Naive B cell (primary cell): Measurements from ENCODE around the gene GCFC2. TPM values are rescaled to one million over a fixed set of nuclear protein-coding genes. Genes with fewer than 3 reads are reported as not detected.

Experiments
- ATAC-seq, 2 donors: fragments of 150-1000 bp; cut with Tn5 transposase; 2 replicates each; pipeline ENCODE4 v1.10.0; 2021; ENCODE audit warnings: low read depth in 2 of 2, mild to moderate bottlenecking in 2 of 2, moderate library complexity in 2 of 2
- DNase-seq: peaks from one replicate; pipeline ENCODE4 v3.0.0; 2022
- H3K27ac Mint-ChIP-seq, 6 donors: one replicate each; pipeline ENCODE4 v1.8.0; 2020 to 2022; ENCODE audit warnings: mild to moderate bottlenecking in 6 of 6, mixed read lengths in 6 of 6, moderate library complexity in 5 of 6, inconsistent platforms in 2 of 6
- H3K27me3 Mint-ChIP-seq, 3 donors: one replicate each; pipeline ENCODE4 v1.8.0; 2021 to 2022; ENCODE audit warnings: mixed read lengths in 3 of 3, mild to moderate bottlenecking in 1 of 3
- H3K36me3 Mint-ChIP-seq, 2 donors: one replicate each; pipeline ENCODE4 v1.8.0; 2020 to 2022; ENCODE audit warnings: mixed read lengths in 2 of 2, inconsistent platforms in 1 of 2, mild to moderate bottlenecking in 1 of 2
- H3K4me1 Mint-ChIP-seq, 3 donors: one replicate each; pipeline ENCODE4 v1.8.0; 2020 to 2022; ENCODE audit warnings: mixed read lengths in 3 of 3, inconsistent platforms in 1 of 3, mild to moderate bottlenecking in 1 of 3, moderate library complexity in 1 of 3
- H3K4me3 Mint-ChIP-seq, 8 donors: one replicate each; pipeline ENCODE4 v1.8.0; 2020 to 2022; ENCODE audit warnings: mild to moderate bottlenecking in 8 of 8, mixed read lengths in 8 of 8, moderate library complexity in 8 of 8, inconsistent platforms in 2 of 8
- H3K9me3 Mint-ChIP-seq, 7 donors: one replicate each; pipeline ENCODE4 v1.8.0; 2020 to 2022; ENCODE audit warnings: mixed read lengths in 7 of 7, mild to moderate bottlenecking in 5 of 7, inconsistent platforms in 2 of 7, moderate library complexity in 1 of 7
- polyA plus RNA-seq, 6 donors: library from polyadenylated mRNA; unstranded; fragments of 300-500 nt; fragmentation: Illumina TruSeq; gene quantifications; one replicate each; pipeline ENCODE4 v1.2.3, GENCODE V29; 2021; ENCODE audit warnings: low read depth in 6 of 6

Gene GCFC2
- polyA plus RNA-seq, 6 donors from 2014 or later, result 24.6 to 37.0 (median 29.9) TPM

GRCh38 chr2:75667884-75668283 lies 42.8 kb downstream of the GCFC2 start:
- no peak for DNase-seq

GRCh38 chr2:75666911-75667310 lies 43.8 kb downstream of the GCFC2 start:
- Mint-ChIP-seq H3K27me3 (no peaks in the 10 kb centered on the region), H3K4me3 (no peak overlapping the region), H3K4me1 (no peaks in the 10 kb centered on the region), H3K27ac (peak overlapping the region in 1 of 6 donors; percentile 21), H3K9me3 (no peaks in the 10 kb centered on the region), H3K36me3 (peaks cover 18 to 33% of the 10 kb centered on the region in 2 donors)
- DNase-seq (no peak), ATAC-seq (no peak)

More at GRCh38 chr2:75667884-75668283, 42.8 kb downstream of the GCFC2 start:
- Mint-ChIP-seq H3K27me3 (no peaks in the 10 kb centered on the region), H3K4me1 (no peaks in the 10 kb centered on the region), H3K36me3 (peaks cover 22 to 30% of the 10 kb centered on the region in 2 donors), H3K27ac (no peak overlapping the region), H3K9me3 (no peaks in the 10 kb centered on the region), H3K4me3 (no peak overlapping the region)
- ATAC-seq, result no peak

GRCh38 chr2:75657798-75658197 lies 52.9 kb downstream of the GCFC2 start:
- Mint-ChIP-seq H3K27me3 (no peaks in the 10 kb centered on the region), H3K27ac (peak overlapping the region in 1 of 6 donors; percentile 32), H3K4me1 (peaks cover 0 to 15% (median 15%) of the 10 kb centered on the region in 3 donors), H3K36me3 (peaks cover 78 to 87% of the 10 kb centered on the region in 2 donors), H3K9me3 (peaks cover 7 to 21% (median 16%) of the 10 kb centered on the region in 7 donors), H3K4me3 (no peak overlapping the region)
- no peak for ATAC-seq
- DNase-seq, result no peak

GRCh38 chr2:75656563-75656962 lies 54.2 kb downstream of the GCFC2 start:
- H3K9me3 Mint-ChIP-seq, result peaks cover 7 to 21% (median 16%) of the 10 kb centered on the region in 7 donors
- no peaks in the 10 kb centered on the region for H3K27me3 Mint-ChIP-seq
- DNase-seq, result no peak
- H3K4me1 Mint-ChIP-seq, result peaks cover 0 to 19% (median 15%) of the 10 kb centered on the region in 3 donors
- H3K4me3 Mint-ChIP-seq, result no peak overlapping the region
- peak overlapping the region in 1 of 6 donors; percentile 54 for H3K27ac Mint-ChIP-seq
- ATAC-seq, result no peak
- H3K36me3 Mint-ChIP-seq, result peaks cover 80 to 81% of the 10 kb centered on the region in 2 donors

GRCh38 chr2:75655861-75656260 lies 54.9 kb downstream of the GCFC2 start:
- DNase-seq (no peak), ATAC-seq (no peak)
- H3K4me1 Mint-ChIP-seq, result peaks cover 0 to 19% (median 15%) of the 10 kb centered on the region in 3 donors
- no peak overlapping the region for H3K4me3 Mint-ChIP-seq
- no peak overlapping the region for H3K27ac Mint-ChIP-seq
- no peaks in the 10 kb centered on the region for H3K27me3 Mint-ChIP-seq
- peaks cover 7 to 21% (median 16%) of the 10 kb centered on the region in 7 donors for H3K9me3 Mint-ChIP-seq
- peaks cover 73 to 77% of the 10 kb centered on the region in 2 donors for H3K36me3 Mint-ChIP-seq

- H3K9me3 Mint-ChIP-seq, result peaks cover 4 to 11% (median 7%) of the 10 kb centered on the region in 7 donors
- H3K4me3 Mint-ChIP-seq, result no peak overlapping the region
- peaks cover 62 to 69% of the 10 kb centered on the region in 2 donors for H3K36me3 Mint-ChIP-seq
- H3K27me3 Mint-ChIP-seq, result no peaks in the 10 kb centered on the region
- DNase-seq, result no peak
- peaks cover 10 to 19% (median 12%) of the 10 kb centered on the region in 3 donors for H3K4me1 Mint-ChIP-seq
- H3K27ac Mint-ChIP-seq, result no peak overlapping the region
- ATAC-seq, result no peak
These were observed 56.7 kb downstream of the GCFC2 start for GRCh38 chr2:75654012-75654411.

- Mint-ChIP-seq H3K27me3 (no peaks in the 10 kb centered on the region), H3K36me3 (peaks cover 12 to 14% of the 10 kb centered on the region in 2 donors), H3K4me1 (peaks cover 18 to 34% (median 22%) of the 10 kb centered on the region in 3 donors), H3K4me3 (peak overlapping the region; percentile 67 to 97 (median 96)), H3K27ac (peak overlapping the region in 3 of 6 donors; percentile 50 to 86 (median 58)), H3K9me3 (no peaks in the 10 kb centered on the region)
- ATAC-seq (no peak), DNase-seq (no peak)
These were observed 62.9 kb downstream of the GCFC2 start for GRCh38 chr2:75647771-75648170.

GRCh38 chr2:75646583-75647425 lies 63.9 kb downstream of the GCFC2 start, which contains the start of gene MRPL19:
TSS of gene MRPL19 (plus strand) at chr2:75646783. CDS start at chr2:75646808, 25 bp downstream.
- DNase-seq, result peak; percentile 73
- H3K9me3 Mint-ChIP-seq, result no peaks in the 10 kb centered on the region
- no peaks in the 10 kb centered on the region for H3K27me3 Mint-ChIP-seq
- H3K4me1 Mint-ChIP-seq, result peaks cover 15 to 34% (median 22%) of the 10 kb centered on the region in 3 donors
- peak within 1 kb of the TSS; percentile 91 to 99 (median 96) for H3K4me3 Mint-ChIP-seq
- ATAC-seq, result peak; percentile 92
- H3K36me3 Mint-ChIP-seq, result peaks cover 5 to 8% of the 10 kb centered on the region in 2 donors
- peak within 1 kb of the TSS; percentile 86 to 98 (median 94) for H3K27ac Mint-ChIP-seq

GRCh38 chr2:75646090-75646582 lies 64.6 kb downstream of the GCFC2 start:
- Mint-ChIP-seq H3K4me1 (peaks cover 15 to 34% (median 22%) of the 10 kb centered on the region in 3 donors), H3K27me3 (no peaks in the 10 kb centered on the region), H3K36me3 (peaks cover 5 to 8% of the 10 kb centered on the region in 2 donors), H3K27ac (peak overlapping the region; percentile 86 to 98 (median 94)), H3K4me3 (peak overlapping the region; percentile 91 to 99 (median 96)), H3K9me3 (no peaks in the 10 kb centered on the region)
- ATAC-seq, result peak; percentile 2
- no peak for DNase-seq

GRCh38 chr2:75645643-75646042 lies 65.1 kb downstream of the GCFC2 start:
- no peak for DNase-seq
- Mint-ChIP-seq H3K27me3 (no peaks in the 10 kb centered on the region), H3K4me1 (peaks cover 13 to 32% (median 21%) of the 10 kb centered on the region in 3 donors), H3K27ac (no peak overlapping the region), H3K36me3 (peaks cover 5% of the 10 kb centered on the region in 2 donors), H3K4me3 (peak overlapping the region in 5 of 8 donors; percentile 91 to 97 (median 96)), H3K9me3 (no peaks in the 10 kb centered on the region)
- ATAC-seq, result no peak

GRCh38 chr2:75643980-75644379 lies 66.7 kb downstream of the GCFC2 start:
- no peak overlapping the region for H3K27ac Mint-ChIP-seq
- ATAC-seq (no peak), DNase-seq (no peak)
- no peaks in the 10 kb centered on the region for H3K36me3 Mint-ChIP-seq
- peak overlapping the region in 1 of 8 donors; percentile 44 for H3K4me3 Mint-ChIP-seq
- H3K27me3 Mint-ChIP-seq, result peaks cover 1 to 6% (median 3%) of the 10 kb centered on the region in 3 donors
- no peaks in the 10 kb centered on the region for H3K9me3 Mint-ChIP-seq
- H3K4me1 Mint-ChIP-seq, result peaks cover 10 to 25% (median 17%) of the 10 kb centered on the region in 3 donors

GRCh38 chr2:75641587-75641986 lies 69.1 kb downstream of the GCFC2 start:
- Mint-ChIP-seq H3K9me3 (no peaks in the 10 kb centered on the region), H3K4me3 (no peak overlapping the region), H3K27me3 (peaks cover 11 to 26% (median 23%) of the 10 kb centered on the region in 3 donors), H3K4me1 (peaks cover 6 to 8% (median 6%) of the 10 kb centered on the region in 3 donors), H3K36me3 (no peaks in the 10 kb centered on the region), H3K27ac (no peak overlapping the region)
- ATAC-seq (no peak), DNase-seq (no peak)

- peaks cover 11 to 32% (median 31%) of the 10 kb centered on the region in 3 donors for H3K27me3 Mint-ChIP-seq
- no peak overlapping the region for H3K27ac Mint-ChIP-seq
- no peaks in the 10 kb centered on the region for H3K4me1 Mint-ChIP-seq
- DNase-seq (peak; percentile 26), ATAC-seq (peak; percentile 84)
- no peaks in the 10 kb centered on the region for H3K9me3 Mint-ChIP-seq
- no peaks in the 10 kb centered on the region for H3K36me3 Mint-ChIP-seq
- peak overlapping the region in 2 of 8 donors; percentile 16 to 46 for H3K4me3 Mint-ChIP-seq
These were observed 70.0 kb downstream of the GCFC2 start for GRCh38 chr2:75640621-75641121.
